MM.1S (cell line): Measurements from ENCODE around the gene PPM1F.
"Not testable (repeated sequence)": the region's sequence is repeated elsewhere in the genome, so short reads cannot be mapped to it uniquely, and the experiment has no call there.

Experiments
- DNase-seq: peaks from one replicate; pipeline ENCODE4 v3.0.0-alpha.2; 2015
- H2AFZ ChIP-seq: fragments of 300-600 bp; sonication (generic); 2 replicates; pipeline ENCODE4 v1.6.0; 2016; ENCODE audit warnings: antibody characterized with exemption, low read length
- H3F3A ChIP-seq: fragments of 300-600 bp; sonication (generic); 2 replicates; pipeline ENCODE4 v1.6.1; 2016; ENCODE audit warnings: mild to moderate bottlenecking, antibody characterized with exemption, low read length, moderate library complexity, mixed read lengths; ENCODE audit not compliant: insufficient read depth
- H3K27ac ChIP-seq: fragments of 300-600 bp; sonication (generic); 2 replicates; pipeline ENCODE4 v1.5.1; 2016; ENCODE audit warnings: mild to moderate bottlenecking, low read length
- H3K27me3 ChIP-seq: fragments of 300-600 bp; sonication (generic); replicated peaks from 2 replicates; pipeline ENCODE4 v1.6.0; 2016; ENCODE audit warnings: low read length; ENCODE audit not compliant: insufficient read depth
- H3K36me3 ChIP-seq: fragments of 300-600 bp; sonication (generic); replicated peaks from 2 replicates; pipeline ENCODE4 v1.6.1; 2016; ENCODE audit warnings: mild to moderate bottlenecking, low read length, mixed read lengths; ENCODE audit not compliant: insufficient read depth
- H3K4me1 ChIP-seq: fragments of 300-600 bp; sonication (generic); 2 replicates; pipeline ENCODE4 v1.6.1; 2016; ENCODE audit warnings: low read length, mixed read lengths
- H3K4me2 ChIP-seq: fragments of 300-600 bp; sonication (generic); 2 replicates; pipeline ENCODE4 v1.6.0; 2016; ENCODE audit warnings: low read depth, low read length
- H3K4me3 ChIP-seq: fragments of 300-600 bp; sonication (generic); 2 replicates; pipeline ENCODE4 v1.5.1; 2016; ENCODE audit warnings: low read length, mixed read lengths
- H3K79me2 ChIP-seq: fragments of 300-600 bp; sonication (generic); 2 replicates; pipeline ENCODE4 v1.6.1; 2016; ENCODE audit warnings: mixed run types, low read length, mixed read lengths
- H3K9ac ChIP-seq: fragments of 300-600 bp; sonication (generic); 2 replicates; pipeline ENCODE4 v1.6.1; 2016; ENCODE audit warnings: low read length, mixed read lengths
- H3K9me2 ChIP-seq: fragments of 300-600 bp; sonication (generic); replicated peaks from 2 replicates; pipeline ENCODE4 v1.6.1; 2016; ENCODE audit warnings: mild to moderate bottlenecking, low read length, mixed read lengths; ENCODE audit not compliant: insufficient read depth
- H3K9me3 ChIP-seq: fragments of 300-600 bp; sonication (generic); replicated peaks from 2 replicates; pipeline ENCODE4 v1.6.1; 2016; ENCODE audit warnings: mild to moderate bottlenecking, low read length, mixed read lengths; ENCODE audit not compliant: insufficient read depth
- H4K20me1 ChIP-seq: fragments of 300-600 bp; sonication (generic); 2 replicates; pipeline ENCODE4 v1.6.1; 2016; ENCODE audit warnings: mild to moderate bottlenecking, low read length, moderate library complexity, mixed read lengths; ENCODE audit not compliant: insufficient read depth
- EZH2 ChIP-seq: fragments of 300-600 bp; sonication (generic); optimal IDR thresholded peaks from 2 replicates; pipeline ENCODE3; 2017; ENCODE audit warnings: low read depth, mild to moderate bottlenecking, antibody characterized with exemption, low read length, mixed read lengths
- EZH2phosphoT487 ChIP-seq: fragments of 300-600 bp; sonication (generic); IDR thresholded peaks from 2 replicates; pipeline ENCODE4 v1.6.1; 2018; ENCODE audit warnings: antibody characterized with exemption, low read length
- TF ChIP-seq, protein P1 (sequence below): fragments of 300-600 bp; sonication (generic); IDR thresholded peaks from 2 replicates; pipeline ENCODE4 v1.5.1; 2016; ENCODE audit warnings: antibody characterized with exemption, low read length, mixed read lengths

PPM1F gene

DNA sequence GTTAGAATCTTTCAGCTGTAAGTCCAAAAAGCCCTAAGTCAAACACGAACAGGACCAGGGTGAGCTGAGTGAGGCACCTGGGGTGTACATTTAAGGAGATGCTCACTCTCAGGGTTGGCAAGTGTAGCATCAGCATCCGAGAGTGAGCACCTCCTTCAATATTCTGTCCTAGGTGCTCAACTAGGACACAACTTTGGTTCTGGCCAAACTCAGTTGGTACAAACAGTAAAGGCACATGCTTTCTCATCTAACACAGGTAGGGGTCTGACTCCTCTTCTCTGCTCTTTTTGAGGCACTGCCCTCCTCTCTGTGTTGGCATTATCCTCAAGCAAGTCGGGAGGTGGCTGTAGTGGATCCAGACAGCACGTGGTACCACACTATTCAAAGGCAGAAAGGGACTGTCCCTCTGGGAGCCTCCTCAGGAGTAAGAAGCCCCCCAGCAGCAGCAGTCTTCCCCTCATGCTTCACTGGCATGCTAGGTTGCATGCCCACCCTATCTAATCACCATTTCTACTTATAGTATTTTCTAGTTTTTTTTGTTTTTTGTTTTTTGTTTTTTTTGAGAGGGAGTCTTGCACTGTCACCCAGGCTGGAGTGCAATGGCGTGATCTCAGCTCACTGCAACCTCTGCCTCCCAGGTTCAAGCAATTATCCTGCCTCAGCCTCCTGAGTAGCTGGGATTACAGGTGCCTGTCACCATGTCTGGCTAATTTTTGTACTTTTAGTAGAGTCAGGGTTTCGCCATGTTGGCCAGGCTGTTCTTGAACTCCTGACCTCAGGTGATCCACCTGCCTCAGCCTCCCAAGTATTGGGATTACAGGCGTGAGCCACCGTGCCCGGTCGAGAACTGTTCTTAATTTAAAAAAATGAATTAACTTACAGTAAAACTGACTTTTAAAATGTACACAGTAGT, 70.6 kb downstream of the PPM1F start:
- Histone ChIP-seq H3K4me3 (no peak overlapping the region), H2AFZ (no peak overlapping the region), H3K4me1 (no peaks in the 10 kb centered on the region), H3K9me3 (no peaks in the 10 kb centered on the region), H3K36me3 (no peaks in the 10 kb centered on the region), H3K27me3 (no peaks in the 10 kb centered on the region; the same call in 1 of the 2 replicates), H3K9me2 (no peaks in the 10 kb centered on the region), H3K4me2 (no peak overlapping the region), H4K20me1 (no peaks in the 10 kb centered on the region), H3K9ac (no peak overlapping the region), H3K27ac (no peak overlapping the region), H3K79me2 (no peaks in the 10 kb centered on the region), H3F3A (no peaks in the 10 kb centered on the region)
- TF ChIP-seq EZH2, result no peak
- no peak for TF ChIP-seq EZH2phosphoT487
- TF ChIP-seq, protein P1, sequence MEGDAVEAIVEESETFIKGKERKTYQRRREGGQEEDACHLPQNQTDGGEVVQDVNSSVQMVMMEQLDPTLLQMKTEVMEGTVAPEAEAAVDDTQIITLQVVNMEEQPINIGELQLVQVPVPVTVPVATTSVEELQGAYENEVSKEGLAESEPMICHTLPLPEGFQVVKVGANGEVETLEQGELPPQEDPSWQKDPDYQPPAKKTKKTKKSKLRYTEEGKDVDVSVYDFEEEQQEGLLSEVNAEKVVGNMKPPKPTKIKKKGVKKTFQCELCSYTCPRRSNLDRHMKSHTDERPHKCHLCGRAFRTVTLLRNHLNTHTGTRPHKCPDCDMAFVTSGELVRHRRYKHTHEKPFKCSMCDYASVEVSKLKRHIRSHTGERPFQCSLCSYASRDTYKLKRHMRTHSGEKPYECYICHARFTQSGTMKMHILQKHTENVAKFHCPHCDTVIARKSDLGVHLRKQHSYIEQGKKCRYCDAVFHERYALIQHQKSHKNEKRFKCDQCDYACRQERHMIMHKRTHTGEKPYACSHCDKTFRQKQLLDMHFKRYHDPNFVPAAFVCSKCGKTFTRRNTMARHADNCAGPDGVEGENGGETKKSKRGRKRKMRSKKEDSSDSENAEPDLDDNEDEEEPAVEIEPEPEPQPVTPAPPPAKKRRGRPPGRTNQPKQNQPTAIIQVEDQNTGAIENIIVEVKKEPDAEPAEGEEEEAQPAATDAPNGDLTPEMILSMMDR, result no peak
- no peak for DNase-seq

DNA sequence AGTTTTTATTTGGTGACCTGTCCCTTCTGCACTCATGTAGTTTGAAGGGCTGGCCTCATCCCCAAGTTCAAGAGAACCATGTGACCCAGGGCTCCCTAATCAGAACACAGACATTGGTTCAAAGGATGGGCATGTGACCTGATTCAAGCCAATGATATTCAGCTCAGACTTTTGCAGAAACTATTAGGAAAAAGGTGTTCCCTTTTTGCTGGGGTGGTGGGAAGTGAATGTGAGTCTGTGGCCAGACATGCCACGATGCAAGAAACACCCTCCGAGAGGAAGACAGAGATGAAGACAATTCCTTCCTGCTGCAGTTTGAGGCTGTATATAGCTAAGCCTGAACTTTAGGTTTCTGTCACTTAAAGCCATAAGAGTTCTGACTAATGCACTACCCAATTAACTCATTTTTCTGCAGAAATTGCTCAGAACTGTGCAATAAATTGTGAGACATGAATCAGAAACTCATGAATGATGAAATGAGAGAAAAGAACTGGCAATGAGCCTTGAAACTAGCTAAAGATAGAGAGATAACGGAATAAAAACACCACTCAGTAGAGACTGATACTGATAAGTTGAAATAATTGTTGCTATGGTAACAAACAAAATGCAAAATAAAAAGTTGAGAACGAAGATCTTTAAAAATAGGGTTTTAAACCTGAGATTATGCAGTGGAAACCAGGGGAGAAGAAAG, 76.0 kb downstream of the PPM1F start:
- no peak for DNase-seq
- no peak overlapping the region for H3K4me3 ChIP-seq
- H3K9me2 ChIP-seq, result no peaks in the 10 kb centered on the region
- no peak overlapping the region for H2AFZ ChIP-seq
- no peak overlapping the region for H3K9ac ChIP-seq
- no peak overlapping the region for H3K4me2 ChIP-seq
- no peak for TF ChIP-seq EZH2
- TF ChIP-seq, protein P1, result no peak
- TF ChIP-seq EZH2phosphoT487, result no peak
- no peaks in the 10 kb centered on the region for H3K4me1 ChIP-seq
- no peaks in the 10 kb centered on the region for H3K36me3 ChIP-seq
- H3K27me3 ChIP-seq, result peaks cover 10% of the 10 kb centered on the region
- H3F3A ChIP-seq, result no peaks in the 10 kb centered on the region
- H3K79me2 ChIP-seq, result no peaks in the 10 kb centered on the region
- H3K27ac ChIP-seq, result no peak overlapping the region
- no peaks in the 10 kb centered on the region for H4K20me1 ChIP-seq
- H3K9me3 ChIP-seq, result no peaks in the 10 kb centered on the region

DNA sequence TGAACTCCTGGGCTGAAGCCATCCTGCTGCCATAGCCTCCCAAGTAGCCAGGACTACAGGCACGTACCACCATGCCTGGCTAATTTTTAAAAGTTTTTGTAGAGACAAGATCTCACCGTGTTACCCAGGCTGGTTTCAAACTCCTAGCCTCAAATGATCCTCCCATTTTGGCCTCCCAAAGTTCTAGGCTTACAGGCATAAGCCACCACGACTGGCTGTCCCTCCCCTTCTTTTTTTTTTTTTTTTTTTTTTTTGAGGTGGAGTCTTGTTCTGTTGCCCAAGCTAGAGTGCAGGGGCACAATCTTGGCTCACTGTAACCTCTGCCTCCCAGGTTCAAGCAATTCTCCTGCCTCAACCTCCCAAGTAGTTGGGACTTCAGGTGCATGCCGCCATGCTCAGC, 77.7 kb downstream of the PPM1F start:
- H4K20me1 ChIP-seq, H3K4me2 ChIP-seq, DNase-seq, H3K79me2 ChIP-seq, H2AFZ ChIP-seq, H3K27ac ChIP-seq, H3K9ac ChIP-seq, H3F3A ChIP-seq, H3K4me1 ChIP-seq, H3K4me3 ChIP-seq, H3K9me3 ChIP-seq, H3K36me3 ChIP-seq, H3K9me2 ChIP-seq: not testable (repeated sequence)
- peaks cover 21% of the 10 kb centered on the region for H3K27me3 ChIP-seq

DNA sequence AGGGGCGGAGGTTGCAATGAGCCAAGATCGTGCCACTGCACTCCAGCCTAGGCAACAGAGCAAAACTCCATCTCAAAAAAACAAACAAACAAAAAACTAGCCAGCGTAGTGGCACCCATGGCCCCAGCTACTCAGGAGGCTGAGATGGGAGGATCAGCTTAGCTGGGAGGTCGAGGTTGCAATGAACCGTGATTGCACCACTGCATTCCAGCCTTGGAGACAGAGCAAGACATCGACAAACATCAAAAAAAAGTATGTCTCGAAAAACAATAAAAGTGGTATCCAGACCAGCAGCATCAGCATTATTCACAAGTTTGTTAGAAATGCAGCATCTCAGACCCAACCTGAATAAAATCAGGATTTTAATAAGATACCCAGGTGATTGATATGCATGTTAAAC, 79.0 kb downstream of the PPM1F start:
- no peak for DNase-seq
- H3K4me2 ChIP-seq, result no peak overlapping the region
- H3K4me1 ChIP-seq, result 0 out of 2 replicates have a peak, but pooled peaks cover under 1% of the 10 kb centered on the region
- H3K9ac ChIP-seq, result no peak overlapping the region
- H3F3A ChIP-seq, result no peaks in the 10 kb centered on the region
- H3K4me3 ChIP-seq, result no peak overlapping the region
- no peaks in the 10 kb centered on the region for H4K20me1 ChIP-seq
- H3K27me3 ChIP-seq, result peaks cover 30% of the 10 kb centered on the region
- no peaks in the 10 kb centered on the region for H3K36me3 ChIP-seq
- no peak overlapping the region for H2AFZ ChIP-seq
- no peak overlapping the region for H3K27ac ChIP-seq
- no peaks in the 10 kb centered on the region for H3K9me3 ChIP-seq
- no peaks in the 10 kb centered on the region for H3K9me2 ChIP-seq
- H3K79me2 ChIP-seq, result no peaks in the 10 kb centered on the region
- TF ChIP-seq EZH2phosphoT487, result no peak
- TF ChIP-seq EZH2, result no peak
- TF ChIP-seq, protein P1, result no peak

DNA sequence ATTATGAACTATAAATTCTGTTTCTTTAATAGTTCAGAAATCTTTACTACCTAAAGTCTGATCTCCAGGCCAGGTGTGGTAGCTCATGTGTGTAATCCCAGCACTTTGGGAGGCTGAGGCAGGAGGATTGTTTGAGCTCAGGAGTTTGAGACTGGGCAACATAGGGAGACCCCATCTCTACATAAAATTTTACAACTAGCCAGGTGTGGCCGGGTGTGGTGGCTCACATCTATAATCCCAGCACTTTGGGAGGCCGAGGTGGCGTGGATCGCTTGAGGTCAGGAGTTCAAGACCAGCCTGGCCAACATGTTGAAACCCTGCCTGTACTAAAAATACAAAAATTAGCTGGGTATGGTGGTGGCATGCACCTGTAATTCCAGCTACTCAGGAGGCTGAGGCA, 79.9 kb downstream of the PPM1F start:
- not testable (repeated sequence) for H3K9ac ChIP-seq, H4K20me1 ChIP-seq, H3K36me3 ChIP-seq, H3K4me3 ChIP-seq, H3K9me2 ChIP-seq, H3K4me1 ChIP-seq, H3K79me2 ChIP-seq, H3F3A ChIP-seq, H2AFZ ChIP-seq, H3K9me3 ChIP-seq, H3K27ac ChIP-seq, H3K4me2 ChIP-seq, DNase-seq
- peaks cover 30% of the 10 kb centered on the region for H3K27me3 ChIP-seq
